Neural crest cell (in vitro differentiated cells): ENCODE measurements around the gene IRAK1. TPM values are rescaled to one million over a fixed set of nuclear protein-coding genes. Genes with fewer than 3 reads are reported as not detected.

Experiments
- DNase-seq: peaks from one replicate; pipeline ENCODE4 v3.0.0; 2021; ENCODE audit warnings: low read depth, mixed read lengths, low spot score
- H3K27ac Mint-ChIP-seq: one replicate; pipeline ENCODE4 v1.8.0; 2021; ENCODE audit warnings: mild to moderate bottlenecking, mixed read lengths; ENCODE audit not compliant: unreplicated experiment
- H3K27me3 Mint-ChIP-seq: 2 replicates; pipeline ENCODE4 v1.8.0; 2021; ENCODE audit warnings: low read depth, mild to moderate bottlenecking, mixed read lengths
- H3K36me3 Mint-ChIP-seq: 2 replicates; pipeline ENCODE4 v1.8.0; 2021; ENCODE audit warnings: low read depth, mild to moderate bottlenecking, mixed read lengths
- H3K4me1 Mint-ChIP-seq: 2 replicates; pipeline ENCODE4 v1.8.0; 2021; ENCODE audit warnings: mixed read lengths
- H3K4me3 Mint-ChIP-seq: one replicate; pipeline ENCODE4 v1.8.0; 2021; ENCODE audit warnings: mild to moderate bottlenecking, mixed read lengths
- H3K9me3 Mint-ChIP-seq: 2 replicates; pipeline ENCODE4 v1.8.0; 2021; ENCODE audit warnings: mixed read lengths
- total RNA-seq: library from RNA; stranded (reverse); gene quantifications from 2 replicates; pipeline ENCODE4 v1.2.1, GENCODE V29; 2021
- TF ChIP-seq, protein P1 (sequence below): fragments of 200-600 bp; sonication (generic); conservative IDR thresholded peaks from 2 replicates; pipeline ENCODE4 v1.5.0; 2021; ENCODE audit warnings: antibody characterized with exemption, mild to moderate bottlenecking

The IRAK1 gene
- total RNA-seq, 1 donor from 2014 or later = 127 TPM

- no peak for DNase-seq
- Mint-ChIP-seq H3K36me3 (peaks cover 3% of the 10 kb centered on the region), H3K27me3 (no peaks in the 10 kb centered on the region), H3K4me1 (peaks cover 19% of the 10 kb centered on the region), H3K27ac (no peak overlapping the region), H3K9me3 (no peaks in the 10 kb centered on the region), H3K4me3 (no peak overlapping the region)
- TF ChIP-seq, protein P1, sequence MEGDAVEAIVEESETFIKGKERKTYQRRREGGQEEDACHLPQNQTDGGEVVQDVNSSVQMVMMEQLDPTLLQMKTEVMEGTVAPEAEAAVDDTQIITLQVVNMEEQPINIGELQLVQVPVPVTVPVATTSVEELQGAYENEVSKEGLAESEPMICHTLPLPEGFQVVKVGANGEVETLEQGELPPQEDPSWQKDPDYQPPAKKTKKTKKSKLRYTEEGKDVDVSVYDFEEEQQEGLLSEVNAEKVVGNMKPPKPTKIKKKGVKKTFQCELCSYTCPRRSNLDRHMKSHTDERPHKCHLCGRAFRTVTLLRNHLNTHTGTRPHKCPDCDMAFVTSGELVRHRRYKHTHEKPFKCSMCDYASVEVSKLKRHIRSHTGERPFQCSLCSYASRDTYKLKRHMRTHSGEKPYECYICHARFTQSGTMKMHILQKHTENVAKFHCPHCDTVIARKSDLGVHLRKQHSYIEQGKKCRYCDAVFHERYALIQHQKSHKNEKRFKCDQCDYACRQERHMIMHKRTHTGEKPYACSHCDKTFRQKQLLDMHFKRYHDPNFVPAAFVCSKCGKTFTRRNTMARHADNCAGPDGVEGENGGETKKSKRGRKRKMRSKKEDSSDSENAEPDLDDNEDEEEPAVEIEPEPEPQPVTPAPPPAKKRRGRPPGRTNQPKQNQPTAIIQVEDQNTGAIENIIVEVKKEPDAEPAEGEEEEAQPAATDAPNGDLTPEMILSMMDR = no peak
These were observed 19.9 kb upstream of the IRAK1 start for GRCh38 chrX:154039577-154039976.

GRCh38 chrX:154038656-154039055 lies 19.0 kb upstream of the IRAK1 start:
- DNase-seq = no peak
- H3K4me1 Mint-ChIP-seq = peaks cover 19% of the 10 kb centered on the region
- no peak overlapping the region for H3K27ac Mint-ChIP-seq
- TF ChIP-seq, protein P1 = no peak
- no peaks in the 10 kb centered on the region for H3K27me3 Mint-ChIP-seq
- H3K9me3 Mint-ChIP-seq = no peaks in the 10 kb centered on the region
- H3K4me3 Mint-ChIP-seq = no peak overlapping the region
- H3K36me3 Mint-ChIP-seq = peaks cover 3% of the 10 kb centered on the region

DNA sequence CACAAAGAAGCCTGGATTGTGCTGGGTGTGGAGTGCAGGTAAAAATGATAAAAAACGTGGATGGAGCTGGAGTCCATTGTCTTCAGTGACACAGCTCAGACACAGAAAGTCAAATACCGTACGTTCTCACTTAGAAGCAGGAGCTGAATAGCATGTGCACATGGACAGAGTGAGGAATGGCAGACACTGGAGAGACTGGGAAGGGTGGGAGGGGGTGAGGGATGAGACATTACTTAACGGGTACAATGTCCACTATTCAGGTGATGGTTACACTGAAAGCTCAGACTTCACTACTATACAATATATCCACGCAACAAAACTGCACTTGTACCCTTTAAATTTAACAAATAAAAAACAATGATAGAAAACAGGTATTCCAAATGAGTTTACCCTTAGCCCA lies 18.1 kb upstream of the IRAK1 start:
- DNase-seq = no peak
- H3K27me3 Mint-ChIP-seq = no peaks in the 10 kb centered on the region
- no peaks in the 10 kb centered on the region for H3K9me3 Mint-ChIP-seq
- peaks cover 13% of the 10 kb centered on the region for H3K4me1 Mint-ChIP-seq
- TF ChIP-seq, protein P1 = no peak
- H3K4me3 Mint-ChIP-seq = no peak overlapping the region
- H3K36me3 Mint-ChIP-seq = peaks cover 3% of the 10 kb centered on the region
- no peak overlapping the region for H3K27ac Mint-ChIP-seq

GRCh38 chrX:154036513-154036912 lies 16.8 kb upstream of the IRAK1 start:
- Mint-ChIP-seq H3K9me3 (no peaks in the 10 kb centered on the region), H3K27ac (no peak overlapping the region), H3K27me3 (no peaks in the 10 kb centered on the region), H3K4me1 (peaks cover 8% of the 10 kb centered on the region), H3K36me3 (peaks cover 3% of the 10 kb centered on the region), H3K4me3 (no peak overlapping the region)
- no peak for DNase-seq
- TF ChIP-seq, protein P1 = no peak

- H3K9me3 Mint-ChIP-seq = no peaks in the 10 kb centered on the region
- H3K36me3 Mint-ChIP-seq = peaks cover 3% of the 10 kb centered on the region
These were observed 14.1 kb upstream of the IRAK1 start for GRCh38 chrX:154033848-154034247.

More at GRCh38 chrX:154033848-154034247, 14.1 kb upstream of the IRAK1 start:
- no peak overlapping the region for H3K4me3 Mint-ChIP-seq
- peaks cover 5% of the 10 kb centered on the region for H3K4me1 Mint-ChIP-seq
- DNase-seq = no peak
- H3K27ac Mint-ChIP-seq = no peak overlapping the region
- no peaks in the 10 kb centered on the region for H3K27me3 Mint-ChIP-seq
- TF ChIP-seq, protein P1 = no peak
